GM12892 (cell line): ENCODE measurements around the gene PDE7B.

Experiments used
- POLR2A ChIP-seq: IDR thresholded peaks from 2 replicates; pipeline ENCODE4 v1.6.1; 2011; ENCODE audit warnings: low read depth, low read length, control low read depth
- POLR2AphosphoS5 ChIP-seq: IDR thresholded peaks from 2 replicates; pipeline ENCODE4 v1.6.1; 2011; ENCODE audit warnings: low read depth, low read length, control low read depth
- TAF1 ChIP-seq: IDR thresholded peaks from 2 replicates; pipeline ENCODE4 v1.6.1; 2011; ENCODE audit warnings: low read depth, mild to moderate bottlenecking, control low read depth, low read length, borderline replicate concordance

DNA sequence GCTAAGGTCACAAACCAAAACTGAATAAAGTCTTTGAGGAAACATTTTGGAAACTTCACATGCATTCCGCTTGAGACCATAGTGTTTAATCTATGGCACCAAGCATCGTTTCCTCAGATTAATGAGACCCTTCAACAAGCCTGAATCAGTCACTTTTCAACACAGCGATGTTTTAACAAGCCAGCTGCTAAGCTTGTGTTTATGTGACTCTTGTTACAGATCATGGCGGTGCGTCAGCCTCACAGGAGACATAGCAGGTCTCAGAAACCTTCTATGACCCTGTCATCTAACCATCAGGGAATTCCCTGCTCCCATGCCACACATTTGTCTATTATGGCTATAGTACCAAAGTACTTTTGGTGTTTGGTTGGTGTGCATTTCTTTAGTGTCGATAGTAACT, 341.4 kb downstream of the PDE7B start:
- TF ChIP-seq TAF1 (no peak), POLR2A (no peak), POLR2AphosphoS5 (no peak)
